Activated T-cell treated with anti-CD3 and anti-CD28 coated beads, Interleukin-2, amount 50 U/mL, for 4 hours (primary cell): ENCODE measurements around the gene USP49. TPM values are rescaled to one million over a fixed set of nuclear protein-coding genes. Genes with fewer than 3 reads are reported as not detected.

Experiments
- ATAC-seq, 2 donors: fragments of 200-7000 bp; cut with Tn5 transposase; one replicate each; pipeline ENCODE4 v1.10.0; 2021
- DNase-seq: peaks from one replicate; pipeline ENCODE4 v3.0.0-alpha.2; 2020
- H3K27me3 Mint-ChIP-seq: one replicate; pipeline ENCODE4 v1.8.0; 2021; ENCODE audit warnings: low read depth, mixed read lengths
- H3K36me3 Mint-ChIP-seq: one replicate; pipeline ENCODE4 v1.8.0; 2022; ENCODE audit warnings: mixed read lengths; ENCODE audit not compliant: insufficient read depth
- H3K4me1 Mint-ChIP-seq: one replicate; pipeline ENCODE4 v1.8.0; 2021; ENCODE audit warnings: low read depth, mixed read lengths
- H3K4me3 Mint-ChIP-seq: one replicate; pipeline ENCODE4 v1.8.0; 2021; ENCODE audit warnings: mild to moderate bottlenecking, moderate library complexity, mixed read lengths
- H3K9me3 Mint-ChIP-seq: one replicate; pipeline ENCODE4 v1.8.0; 2021; ENCODE audit warnings: mixed read lengths
- total RNA-seq, 3 donors: library from RNA; stranded (reverse); gene quantifications; one replicate each; pipeline ENCODE4 v1.2.1, GENCODE V29; 2021

USP49 gene
- total RNA-seq, 3 donors from 2014 or later = 3.7 to 4.5 (median 4.4) TPM

- H3K4me3 Mint-ChIP-seq = no peak overlapping the region
- H3K9me3 Mint-ChIP-seq = no peaks in the 10 kb centered on the region
- ATAC-seq (no peak), DNase-seq (no peak)
- peaks cover 3% of the 10 kb centered on the region for H3K27me3 Mint-ChIP-seq
- H3K4me1 Mint-ChIP-seq = no peaks in the 10 kb centered on the region
- H3K36me3 Mint-ChIP-seq = no peaks in the 10 kb centered on the region
Observed at GRCh38 chr6:41743406-41744235, 151.6 kb downstream of the USP49 start.

GRCh38 chr6:41741625-41742490, 153.3 kb downstream of the USP49 start:
- ATAC-seq (no peak), DNase-seq (no peak)
- H3K4me3 Mint-ChIP-seq = no peak overlapping the region
- H3K36me3 Mint-ChIP-seq = no peaks in the 10 kb centered on the region
- H3K27me3 Mint-ChIP-seq = peaks cover 3% of the 10 kb centered on the region
- H3K9me3 Mint-ChIP-seq = no peaks in the 10 kb centered on the region
- no peaks in the 10 kb centered on the region for H3K4me1 Mint-ChIP-seq

GRCh38 chr6:41740366-41741162, 154.6 kb downstream of the USP49 start:
- no peak overlapping the region for H3K4me3 Mint-ChIP-seq
- no peaks in the 10 kb centered on the region for H3K4me1 Mint-ChIP-seq
- ATAC-seq (no peak), DNase-seq (no peak)
- peaks cover 3% of the 10 kb centered on the region for H3K27me3 Mint-ChIP-seq
- no peaks in the 10 kb centered on the region for H3K9me3 Mint-ChIP-seq
- H3K36me3 Mint-ChIP-seq = no peaks in the 10 kb centered on the region

Other genes with a start within 250 kb of the USP49 start
- 10 to 100 TPM in 2 of 3 donors, 1 to 10 TPM in 1; 7.6 to 15.4 (median 10.8) TPM for gene TFEB, start 159.8 kb downstream of the USP49 start, total RNA-seq
- gene PGC, start 148.0 kb downstream of the USP49 start, total RNA-seq = under 1 TPM; 0.14 to 0.38 (median 0.24) TPM
- gene FRS3, start 115.5 kb downstream of the USP49 start, total RNA-seq = 1 to 10 TPM; 4.7 to 7.4 (median 5.3) TPM
- gene PRICKLE4, start 114.6 kb downstream of the USP49 start, total RNA-seq = not detected
- 100 to 1,000 TPM; 415 to 478 (median 454) TPM for gene TOMM6, start 107.7 kb downstream of the USP49 start, total RNA-seq
- 10 to 100 TPM; 13.1 to 16.6 (median 16.3) TPM for gene MED20, start 25.8 kb upstream of the USP49 start, total RNA-seq
- 100 to 1,000 TPM; 128 to 140 (median 139) TPM for gene BYSL, start 26.1 kb upstream of the USP49 start, total RNA-seq
- gene CCND3, start 46.4 kb upstream of the USP49 start, total RNA-seq = 100 to 1,000 TPM; 424 to 518 (median 474) TPM
- 10 to 100 TPM; 35.7 to 39.9 (median 38.2) TPM for gene TAF8, start 155.1 kb upstream of the USP49 start, total RNA-seq
- under 1 TPM; 0.11 to 0.30 (median 0.29) TPM for gene C6orf132, start 247.2 kb upstream of the USP49 start, total RNA-seq